Measurements from ENCODE around the gene PCNA. TPM values are rescaled to one million over a fixed set of nuclear protein-coding genes. Genes with fewer than 3 reads are reported as not detected.

Gene PCNA
- total and polyA plus RNA-seq, 2 experiments from 2014 or later = 353 to 428 TPM

- Histone ChIP-seq H4K20me1 (replicated peaks; ENCODE audit: insufficient read depth) (peaks cover 23% of the 10 kb centered on the region), H3K4me3 (no peak overlapping the region), H3F3A (replicated peaks; ENCODE audit: low read depth) (no peaks in the 10 kb centered on the region), H3K9me2 (ENCODE audit: insufficient read depth) (no peaks in the 10 kb centered on the region), H2AFZ (no peak overlapping the region), H3K36me3 (ENCODE audit: insufficient read depth) (no peaks in the 10 kb centered on the region), H3K27ac (ENCODE audit: low read depth) (no peak overlapping the region), H3K4me2 (no peak overlapping the region), H3K4me1 (ENCODE audit: insufficient read depth) (no peaks in the 10 kb centered on the region; the same call in 1 of the 2 replicates), H3K27me3 (ENCODE audit: insufficient read depth) (no peaks in the 10 kb centered on the region), H3K79me2 (replicated peaks; ENCODE audit: insufficient read depth) (peaks cover 92% of the 10 kb centered on the region)
- no peak for TF ChIP-seq CREB1 (CRISPR knock-in tag; IDR thresholded peaks at IDR 0.05; ENCODE audit: low read depth)
- no peak for TF ChIP-seq JUNB (IDR thresholded peaks at IDR 0.05; ENCODE audit: unreplicated experiment)
- no peak for TF ChIP-seq EZH2 (IDR thresholded peaks at IDR 0.05; ENCODE audit: low read depth, unreplicated experiment)
- TF ChIP-seq ZNF462 (CRISPR knock-in tag; IDR thresholded peaks at IDR 0.05) = no peak
- TF ChIP-seq ZNF331 (CRISPR knock-in tag; IDR thresholded peaks at IDR 0.05; ENCODE audit: low read depth) = no peak
- Mint-ChIP-seq H3K4me3 (no peak overlapping the region), H3K27me3 (ENCODE audit: insufficient read depth, low read depth, poor library complexity) (no peaks in the 10 kb centered on the region), H3K36me3 (ENCODE audit: low read depth) (no peaks in the 10 kb centered on the region; the same call in 2 of the 3 replicates), H3K9me3 (no peaks in the 10 kb centered on the region), H3K4me1 (peaks cover 14% of the 10 kb centered on the region; the same call in 2 of the 3 replicates), H3K27ac (no peak overlapping the region)
- DNase-seq (ENCODE audit: low spot score) = no peak
- ATAC-seq = no peak
Observed at GRCh38 chr20:5149892-5150225, 30.1 kb upstream of the PCNA start.

- H3K4me1 ChIP-seq (ENCODE audit: insufficient read depth) = no peaks in the 10 kb centered on the region; the same call in 1 of the 2 replicates
- no peaks in the 10 kb centered on the region for H3K36me3 ChIP-seq (ENCODE audit: insufficient read depth)
- H2AFZ ChIP-seq = no peak overlapping the region
- H3K4me3 ChIP-seq = no peak overlapping the region
- H3K27ac Mint-ChIP-seq = no peak overlapping the region
- H3K79me2 ChIP-seq (replicated peaks; ENCODE audit: insufficient read depth) = peaks cover 91% of the 10 kb centered on the region
- no peaks in the 10 kb centered on the region for H3K9me3 Mint-ChIP-seq
- no peaks in the 10 kb centered on the region for H3K27me3 ChIP-seq (ENCODE audit: insufficient read depth)
- no peak overlapping the region for H3K27ac ChIP-seq (ENCODE audit: low read depth)
- H3K4me3 Mint-ChIP-seq = no peak overlapping the region
- DNase-seq (ENCODE audit: low spot score) (no peak), ATAC-seq (no peak)
- peaks cover 27% of the 10 kb centered on the region for H4K20me1 ChIP-seq (replicated peaks; ENCODE audit: insufficient read depth)
- peaks cover 11% of the 10 kb centered on the region; the same call in 2 of the 3 replicates for H3K4me1 Mint-ChIP-seq
- H3K36me3 Mint-ChIP-seq (ENCODE audit: low read depth) = no peaks in the 10 kb centered on the region; the same call in 2 of the 3 replicates
- H3K27me3 Mint-ChIP-seq (ENCODE audit: insufficient read depth, low read depth, poor library complexity) = no peaks in the 10 kb centered on the region
- H3K9me2 ChIP-seq (ENCODE audit: insufficient read depth) = no peaks in the 10 kb centered on the region
- no peak overlapping the region for H3K4me2 ChIP-seq
- no peaks in the 10 kb centered on the region for H3F3A ChIP-seq (replicated peaks; ENCODE audit: low read depth)
- TF ChIP-seq CTCF (conservative IDR thresholded peaks at IDR 0.05; ENCODE audit: low read depth in 2 of 2) = no peak
Observed at GRCh38 chr20:5148581-5148980, 28.8 kb upstream of the PCNA start.
